ENCODE results near the gene PDE4A.

Gene PDE4A

DNA sequence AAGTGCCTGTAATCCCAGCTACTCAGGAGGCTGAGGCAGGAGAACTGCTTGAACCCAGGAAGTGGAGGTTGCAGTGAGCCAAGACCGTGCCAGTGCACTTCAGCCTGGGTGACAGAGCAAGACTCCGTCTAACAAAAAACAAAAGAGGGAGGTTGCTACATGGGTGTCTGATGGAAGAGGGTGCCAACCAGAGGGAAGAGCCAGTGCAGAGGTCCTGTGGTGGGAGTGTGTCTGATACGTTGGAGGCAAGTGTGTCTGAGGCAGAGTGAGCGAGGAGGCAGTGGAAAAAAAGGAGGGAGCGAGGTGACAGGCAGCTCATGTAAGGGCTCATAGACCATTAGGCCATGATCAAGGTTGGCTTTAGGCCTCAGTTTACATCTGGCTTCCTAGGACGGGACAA lies 6.8 kb downstream of the PDE4A start:
- Histone ChIP-seq H3K36me3 (ENCODE audit: insufficient read depth, low read length) (no peaks in the 10 kb centered on the region), H3K9me3 (ENCODE audit: control insufficient read depth, insufficient read depth, low read length) (no peaks in the 10 kb centered on the region), H3K4me1 (ENCODE audit: insufficient read depth, low read length) (peaks cover 3% of the 10 kb centered on the region; the same call in 1 of the 2 replicates), H3K9ac (ENCODE audit: low read depth, low read length) (no peak overlapping the region)

DNA sequence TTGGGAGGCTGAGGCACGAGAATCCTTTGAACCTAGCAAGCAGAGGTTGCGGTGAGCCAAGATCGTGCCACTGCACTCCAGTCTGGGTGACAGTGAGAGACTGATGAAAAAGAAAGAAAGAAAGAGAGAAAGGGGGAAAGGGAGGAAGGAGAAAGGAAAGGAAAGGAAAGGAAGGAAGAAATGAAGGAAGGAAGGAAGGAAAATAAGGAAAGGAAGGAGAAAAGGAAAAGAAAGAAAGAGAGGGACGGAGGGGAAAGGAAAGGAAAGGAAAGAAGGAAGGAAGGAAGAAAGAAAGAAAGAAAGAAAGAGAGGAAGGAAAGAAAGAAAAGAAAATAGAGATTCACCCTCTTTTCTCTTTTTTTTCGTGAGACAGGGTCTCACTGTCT lies 8.7 kb downstream of the PDE4A start:
- Histone ChIP-seq H3K9me3 (ENCODE audit: control insufficient read depth, insufficient read depth, low read length) (no peaks in the 10 kb centered on the region), H3K36me3 (ENCODE audit: insufficient read depth, low read length) (no peaks in the 10 kb centered on the region), H3K4me1 (ENCODE audit: insufficient read depth, low read length) (peaks cover 8% of the 10 kb centered on the region; the same call in 1 of the 2 replicates), H3K9ac (ENCODE audit: low read depth, low read length) (no peak overlapping the region)

GRCh38 chr19:10430505-10431253 lies 10.3 kb downstream of the PDE4A start:
- Histone ChIP-seq H3K9me3 (ENCODE audit: control insufficient read depth, insufficient read depth, low read length) (no peaks in the 10 kb centered on the region), H3K4me1 (ENCODE audit: insufficient read depth, low read length) (peaks cover 8% of the 10 kb centered on the region; the same call in 1 of the 2 replicates), H3K9ac (ENCODE audit: low read depth, low read length) (peak overlapping the region; percentile 47; the same call in 1 of the 2 replicates), H3K36me3 (ENCODE audit: insufficient read depth, low read length) (no peaks in the 10 kb centered on the region)

- H3K36me3 ChIP-seq (ENCODE audit: insufficient read depth, low read length) = no peaks in the 10 kb centered on the region
- H3K4me1 ChIP-seq (ENCODE audit: insufficient read depth, low read length) = peaks cover 8% of the 10 kb centered on the region; the same call in 1 of the 2 replicates
- peak overlapping the region; percentile 47; the same call in 1 of the 2 replicates for H3K9ac ChIP-seq (ENCODE audit: low read depth, low read length)
- H3K9me3 ChIP-seq (ENCODE audit: control insufficient read depth, insufficient read depth, low read length) = no peaks in the 10 kb centered on the region
Measured at GRCh38 chr19:10431254-10431942, 11.1 kb downstream of the PDE4A start.

DNA sequence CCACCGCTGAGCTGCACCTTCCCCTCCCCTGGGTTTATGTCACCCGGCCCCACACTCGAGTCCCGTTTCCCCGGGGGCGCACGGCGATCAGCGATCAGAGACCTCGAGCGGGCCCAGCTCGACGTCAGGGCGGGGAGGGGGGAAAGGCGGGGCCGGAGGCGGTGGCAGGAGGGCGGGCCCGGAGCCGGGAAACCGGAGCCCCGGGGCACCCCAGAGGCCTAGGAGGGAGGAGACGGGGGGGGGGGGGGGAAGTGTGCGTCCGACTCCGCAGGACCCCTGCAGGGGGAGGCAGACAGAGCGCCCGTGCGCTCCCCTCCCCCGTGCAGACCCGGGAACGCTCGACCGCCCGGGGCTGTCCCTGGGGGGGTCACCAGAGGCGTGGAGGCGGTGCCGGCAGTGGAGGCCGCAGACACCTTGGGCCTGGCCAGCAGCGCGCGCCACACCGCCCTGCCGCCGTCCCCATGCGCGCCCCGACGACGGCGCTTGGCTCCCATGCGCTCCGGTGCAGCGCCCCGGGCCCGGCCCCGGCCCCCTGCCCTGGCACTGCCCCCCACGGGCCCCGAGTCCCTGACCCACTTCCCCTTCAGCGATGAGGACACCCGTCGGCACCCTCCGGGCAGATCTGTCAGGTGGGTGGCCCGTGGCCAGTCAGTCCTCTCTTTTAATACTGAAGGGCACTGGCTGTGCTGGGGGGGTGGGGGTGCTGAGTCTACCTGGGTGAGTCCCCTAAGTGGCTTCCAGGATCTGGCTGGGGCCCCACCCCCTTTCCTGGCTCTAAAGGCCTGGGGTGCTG lies 11.8 kb downstream of the PDE4A start:
- H3K36me3 ChIP-seq (ENCODE audit: insufficient read depth, low read length) = no peaks in the 10 kb centered on the region
- peak overlapping the region; percentile 47; the same call in 1 of the 2 replicates for H3K9ac ChIP-seq (ENCODE audit: low read depth, low read length)

GRCh38 chr19:10432736-10433130 lies 12.4 kb downstream of the PDE4A start:
- Histone ChIP-seq H3K36me3 (ENCODE audit: insufficient read depth, low read length) (no peaks in the 10 kb centered on the region), H3K9me3 (ENCODE audit: control insufficient read depth, insufficient read depth, low read length) (no peaks in the 10 kb centered on the region), H3K9ac (ENCODE audit: low read depth, low read length) (no peak overlapping the region), H3K4me1 (ENCODE audit: insufficient read depth, low read length) (peaks cover 8% of the 10 kb centered on the region; the same call in 1 of the 2 replicates)

More for the DNA sequence above, 11.8 kb downstream of the PDE4A start:
- H3K4me1 ChIP-seq (ENCODE audit: insufficient read depth, low read length) = peaks cover 8% of the 10 kb centered on the region; the same call in 1 of the 2 replicates
- no peaks in the 10 kb centered on the region for H3K9me3 ChIP-seq (ENCODE audit: control insufficient read depth, insufficient read depth, low read length)

GRCh38 chr19:10433131-10433536 lies 12.8 kb downstream of the PDE4A start:
- H3K9ac ChIP-seq (ENCODE audit: low read depth, low read length) = no peak overlapping the region

GRCh38 chr19:10439588-10439987 lies 19.2 kb downstream of the PDE4A start:
- no peaks in the 10 kb centered on the region for H3K36me3 ChIP-seq (ENCODE audit: insufficient read depth, low read length)
- H3K9ac ChIP-seq (ENCODE audit: low read depth, low read length) = no peak overlapping the region
- no peaks in the 10 kb centered on the region for H3K9me3 ChIP-seq (ENCODE audit: control insufficient read depth, insufficient read depth, low read length)
- no peaks in the 10 kb centered on the region for H3K4me1 ChIP-seq (ENCODE audit: insufficient read depth, low read length)

More at GRCh38 chr19:10433131-10433536, 12.8 kb downstream of the PDE4A start:
- H3K4me1 ChIP-seq (ENCODE audit: insufficient read depth, low read length) = peaks cover 8% of the 10 kb centered on the region; the same call in 1 of the 2 replicates
- H3K36me3 ChIP-seq (ENCODE audit: insufficient read depth, low read length) = no peaks in the 10 kb centered on the region
- no peaks in the 10 kb centered on the region for H3K9me3 ChIP-seq (ENCODE audit: control insufficient read depth, insufficient read depth, low read length)

DNA sequence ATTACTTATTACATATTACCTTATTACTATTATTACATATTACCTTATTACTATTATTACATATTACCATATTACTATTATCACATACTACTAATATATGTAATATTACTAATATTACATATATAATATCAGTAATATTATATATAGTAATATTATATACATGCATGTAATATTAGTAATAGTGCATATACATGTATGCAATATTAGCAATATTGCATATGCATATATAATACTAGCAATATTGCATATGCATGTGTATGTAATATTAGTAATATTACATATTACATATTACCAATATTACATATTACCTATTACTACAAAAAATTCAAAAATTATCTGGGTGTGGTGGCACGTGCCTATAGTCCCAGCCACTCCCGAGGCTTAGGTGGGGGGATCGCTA lies 22.4 kb downstream of the PDE4A start:
- no peaks in the 10 kb centered on the region for H3K9me3 ChIP-seq (ENCODE audit: control insufficient read depth, insufficient read depth, low read length)

DNA sequence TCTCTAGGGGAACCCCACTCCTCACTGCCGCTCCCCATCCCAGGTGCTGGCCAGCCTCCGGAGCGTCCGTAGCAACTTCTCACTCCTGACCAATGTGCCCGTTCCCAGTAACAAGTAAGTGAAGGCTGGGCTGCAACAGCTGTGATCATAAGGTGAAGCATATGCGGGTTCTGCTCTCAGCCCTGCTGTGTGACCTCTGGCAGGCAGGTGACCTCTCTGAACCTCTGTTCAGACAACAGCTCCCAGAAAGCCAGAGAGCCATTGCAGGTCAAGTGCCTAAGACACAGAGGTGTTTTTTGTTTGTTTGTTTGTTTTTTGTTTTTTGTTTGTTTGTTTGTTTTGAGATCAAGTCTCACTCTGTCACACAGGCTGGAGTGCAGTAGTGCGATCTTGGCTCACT lies 28.7 kb downstream of the PDE4A start:
- Histone ChIP-seq H3K9me3 (ENCODE audit: control insufficient read depth, insufficient read depth, low read length) (no peaks in the 10 kb centered on the region), H3K36me3 (ENCODE audit: insufficient read depth, low read length) (no peaks in the 10 kb centered on the region), H3K9ac (ENCODE audit: low read depth, low read length) (no peak overlapping the region), H3K4me1 (ENCODE audit: insufficient read depth, low read length) (no peaks in the 10 kb centered on the region; the same call in 1 of the 2 replicates)

More for the DNA sequence above, 22.4 kb downstream of the PDE4A start:
- Histone ChIP-seq H3K4me1 (ENCODE audit: insufficient read depth, low read length) (no peaks in the 10 kb centered on the region), H3K9ac (ENCODE audit: low read depth, low read length) (no peak overlapping the region), H3K36me3 (ENCODE audit: insufficient read depth, low read length) (no peaks in the 10 kb centered on the region)

GRCh38 chr19:10450191-10450852 lies 30.0 kb downstream of the PDE4A start:
- H3K9me3 ChIP-seq (ENCODE audit: control insufficient read depth, insufficient read depth, low read length) = no peaks in the 10 kb centered on the region
- no peaks in the 10 kb centered on the region for H3K36me3 ChIP-seq (ENCODE audit: insufficient read depth, low read length)
- peaks cover 4% of the 10 kb centered on the region for H3K4me1 ChIP-seq (ENCODE audit: insufficient read depth, low read length)
- no peak overlapping the region for H3K9ac ChIP-seq (ENCODE audit: low read depth, low read length)

GRCh38 chr19:10450853-10451609 lies 30.7 kb downstream of the PDE4A start:
- H3K36me3 ChIP-seq (ENCODE audit: insufficient read depth, low read length) = no peaks in the 10 kb centered on the region
- peaks cover 4% of the 10 kb centered on the region for H3K4me1 ChIP-seq (ENCODE audit: insufficient read depth, low read length)
- H3K9me3 ChIP-seq (ENCODE audit: control insufficient read depth, insufficient read depth, low read length) = no peaks in the 10 kb centered on the region
- no peak overlapping the region; the same call in 1 of the 2 replicates for H3K9ac ChIP-seq (ENCODE audit: low read depth, low read length)

Data from ES-I3 (cell line).